ENCODE data around the gene PPP2R2C.

PPP2R2C gene

DNA sequence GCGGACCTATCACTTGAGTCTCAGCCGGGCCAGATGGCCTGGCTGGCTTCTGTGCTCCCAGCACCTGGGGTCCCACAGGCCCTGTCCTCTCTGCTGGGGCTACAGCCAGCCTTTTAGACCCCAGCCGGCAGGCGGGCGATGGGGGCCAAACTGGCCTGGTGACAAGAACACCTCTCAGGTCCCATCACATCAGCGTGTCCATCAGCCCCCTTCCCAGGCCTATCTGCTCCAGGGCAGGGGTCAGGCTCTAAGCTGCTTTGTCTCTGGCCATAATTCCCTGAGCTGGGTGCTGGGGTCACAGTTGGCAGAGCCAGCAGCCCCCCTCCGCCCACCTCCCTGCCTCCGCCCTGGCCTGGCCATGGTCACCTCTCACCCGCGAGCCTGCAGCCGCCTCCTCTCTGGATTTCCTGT is 77.7 kb downstream of the PPP2R2C start:
- DNase-seq = no peak

DNA sequence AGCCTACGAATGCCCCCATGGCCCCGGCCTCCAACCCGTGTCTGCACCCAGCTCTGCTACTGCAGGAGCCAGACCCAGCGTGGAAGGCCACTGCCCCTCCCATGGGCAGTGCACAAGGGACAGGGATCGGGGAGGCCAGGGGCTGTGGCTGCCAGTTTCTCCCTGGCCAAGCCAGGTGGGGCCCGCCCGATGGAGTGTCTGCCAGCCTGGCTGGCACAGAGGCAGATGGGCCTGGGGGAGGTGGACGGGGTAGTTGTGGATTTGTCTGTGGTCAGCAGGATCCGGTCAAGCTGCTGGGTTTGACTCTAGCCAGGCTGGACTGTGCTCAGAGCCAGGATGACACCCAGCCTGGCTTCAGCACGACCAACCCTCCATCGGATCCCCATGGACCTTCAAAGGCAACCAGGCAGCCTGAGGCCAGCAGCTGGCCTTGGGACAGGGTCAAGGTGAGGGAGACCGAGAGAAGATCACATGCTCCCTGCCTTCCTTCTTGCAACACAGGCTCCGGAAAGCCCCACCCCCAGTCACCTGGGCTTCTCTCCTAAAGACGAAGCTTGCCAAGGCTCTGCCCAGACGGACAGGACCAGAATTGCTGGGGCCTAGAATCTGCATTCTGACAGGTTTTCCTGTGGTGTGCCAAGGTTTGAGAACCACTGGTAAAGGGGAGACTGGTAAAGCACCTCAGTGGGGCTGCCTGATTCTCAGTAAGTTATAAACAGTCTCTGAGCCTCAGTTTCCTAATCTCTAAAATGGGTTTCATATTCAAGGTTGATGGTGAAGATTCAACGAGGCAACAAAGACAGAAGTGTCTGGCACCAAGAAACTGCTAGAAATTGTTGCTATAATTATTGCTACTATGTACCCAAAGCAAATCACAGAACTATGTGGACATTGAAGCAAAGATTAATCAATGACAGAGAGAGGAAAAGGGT is 78.6 kb downstream of the PPP2R2C start:
- DNase-seq = no peak

- DNase-seq = no peak
These were observed 79.3 kb downstream of the PPP2R2C start for GRCh38 chr4:6393066-6393465.

GRCh38 chr4:6392407-6392806 is 80.0 kb downstream of the PPP2R2C start:
- no peak for DNase-seq

DNA sequence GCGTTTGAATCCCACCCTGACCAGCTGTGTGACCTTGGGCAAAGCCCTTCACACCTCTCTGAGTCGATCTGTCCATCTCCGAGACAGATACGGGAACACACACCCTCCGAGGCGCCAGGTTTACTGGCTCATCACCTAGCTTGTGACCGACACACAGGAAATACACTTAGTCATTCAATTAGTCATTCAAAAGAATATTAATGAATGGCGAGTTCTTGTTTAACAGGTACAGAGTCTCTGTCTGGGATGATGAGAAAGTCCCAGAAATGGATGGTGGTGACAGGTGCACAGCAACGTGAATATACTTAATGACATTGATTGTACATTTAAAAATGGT is 80.6 kb downstream of the PPP2R2C start:
- DNase-seq = no peak

GRCh38 chr4:6391186-6391851 is 81.1 kb downstream of the PPP2R2C start:
- DNase-seq = no peak

DNA sequence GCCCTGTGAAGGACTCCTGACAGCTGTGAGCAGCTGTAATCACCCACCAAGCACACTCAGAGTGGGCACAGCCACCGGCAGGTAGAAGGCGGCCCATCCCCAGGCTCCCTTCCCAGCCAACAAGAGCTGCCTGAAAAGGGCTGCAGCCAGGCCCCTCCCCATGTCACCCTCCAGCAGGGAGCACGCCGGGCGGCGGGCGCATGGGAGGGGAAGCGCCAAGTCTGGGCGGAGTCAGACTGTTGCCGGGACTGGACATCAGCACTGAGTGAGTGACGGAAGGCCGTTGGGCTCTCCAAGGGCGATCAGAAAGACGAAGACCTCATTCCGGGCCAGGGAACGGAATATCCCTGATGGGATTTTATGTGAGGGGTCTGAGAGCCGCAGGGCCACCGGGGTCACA is 82.1 kb downstream of the PPP2R2C start:
- peak; percentile 50 for DNase-seq

GRCh38 chr4:6389142-6389825 is 83.1 kb downstream of the PPP2R2C start:
- no peak for DNase-seq

DNA sequence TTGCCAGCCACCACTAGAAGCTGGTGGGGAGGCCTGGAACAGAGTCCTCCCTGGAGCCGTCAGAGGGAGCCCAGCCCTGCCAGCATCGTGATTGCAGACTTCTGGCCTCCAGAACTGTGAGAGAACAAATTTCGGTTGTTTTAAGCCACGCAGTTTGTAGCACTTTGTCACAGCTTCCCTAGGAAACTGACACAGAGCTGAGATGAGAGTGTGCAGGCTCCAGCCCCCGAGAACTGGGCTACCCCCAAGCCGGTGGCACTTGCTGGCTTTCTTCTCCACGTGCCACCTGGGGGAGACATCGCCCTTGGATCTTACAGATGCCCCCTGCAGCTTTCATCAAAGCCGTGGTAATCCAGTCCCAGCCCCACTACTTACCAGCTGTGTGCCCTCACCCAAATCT is 83.7 kb downstream of the PPP2R2C start:
- no peak for DNase-seq

- no peak for DNase-seq
These were observed 84.5 kb downstream of the PPP2R2C start for GRCh38 chr4:6387946-6388345.

DNA sequence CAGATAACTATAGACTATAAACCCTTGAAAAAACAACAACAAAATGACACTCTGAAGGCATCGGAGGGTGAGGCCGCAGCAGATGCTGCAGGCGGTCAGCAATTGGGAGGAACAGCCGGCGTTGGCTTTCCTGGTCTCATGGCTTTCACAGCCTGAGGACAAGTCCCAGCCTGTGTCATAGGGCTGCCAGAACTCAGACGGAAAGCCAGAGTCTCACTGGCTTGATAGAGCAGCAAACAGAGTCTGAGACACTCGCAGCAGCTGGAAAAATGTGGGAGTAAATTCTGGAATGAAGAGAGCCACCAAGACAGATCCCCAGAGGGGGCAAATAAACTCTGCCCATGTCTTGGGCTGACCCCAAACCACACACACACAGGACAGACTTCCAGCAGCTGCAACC is 86.3 kb downstream of the PPP2R2C start:
- DNase-seq = no peak

GRCh38 chr4:6385288-6385687 is 87.1 kb downstream of the PPP2R2C start:
- DNase-seq = no peak

GRCh38 chr4:6384541-6384940 is 87.9 kb downstream of the PPP2R2C start:
- DNase-seq = no peak

DNA sequence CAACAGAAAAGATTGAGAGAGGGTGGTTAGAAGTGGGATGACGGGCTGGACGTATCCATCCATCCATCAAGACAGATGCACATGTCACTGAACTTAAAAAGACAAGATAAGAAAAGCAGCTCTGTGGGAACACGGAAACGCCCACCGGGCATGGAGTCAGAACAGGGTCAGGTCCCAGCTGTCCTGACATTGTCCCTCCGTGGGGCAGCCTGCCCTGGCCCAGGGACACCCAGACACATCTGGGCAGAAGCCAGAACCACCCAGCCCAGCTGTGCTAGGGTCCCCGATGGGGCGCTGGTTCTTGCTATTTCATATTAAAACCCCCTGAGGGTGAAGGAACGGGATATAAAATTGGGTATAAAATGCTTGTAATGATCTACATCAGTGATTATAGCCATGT is 88.5 kb downstream of the PPP2R2C start:
- no peak for DNase-seq

DNA sequence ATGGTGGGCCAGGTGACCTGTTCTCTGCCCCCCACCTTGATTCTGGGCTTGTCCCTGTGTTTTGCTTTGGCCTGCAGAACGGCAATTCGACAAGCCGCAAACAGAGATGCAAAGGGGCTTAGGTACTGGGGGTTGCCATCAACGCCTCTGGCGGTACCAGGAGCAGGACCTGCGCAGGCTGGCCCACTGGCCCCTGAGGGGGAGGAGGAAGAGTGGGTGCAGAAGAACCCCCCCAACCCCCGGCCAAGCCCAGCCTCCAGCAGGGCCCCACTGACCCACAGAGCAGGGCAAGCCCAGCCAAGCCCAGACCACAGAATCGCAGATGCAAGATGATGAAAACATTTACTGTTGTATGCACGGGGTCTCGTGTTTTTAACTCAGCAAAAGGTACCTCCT is 89.4 kb downstream of the PPP2R2C start:
- DNase-seq = no peak

DNA sequence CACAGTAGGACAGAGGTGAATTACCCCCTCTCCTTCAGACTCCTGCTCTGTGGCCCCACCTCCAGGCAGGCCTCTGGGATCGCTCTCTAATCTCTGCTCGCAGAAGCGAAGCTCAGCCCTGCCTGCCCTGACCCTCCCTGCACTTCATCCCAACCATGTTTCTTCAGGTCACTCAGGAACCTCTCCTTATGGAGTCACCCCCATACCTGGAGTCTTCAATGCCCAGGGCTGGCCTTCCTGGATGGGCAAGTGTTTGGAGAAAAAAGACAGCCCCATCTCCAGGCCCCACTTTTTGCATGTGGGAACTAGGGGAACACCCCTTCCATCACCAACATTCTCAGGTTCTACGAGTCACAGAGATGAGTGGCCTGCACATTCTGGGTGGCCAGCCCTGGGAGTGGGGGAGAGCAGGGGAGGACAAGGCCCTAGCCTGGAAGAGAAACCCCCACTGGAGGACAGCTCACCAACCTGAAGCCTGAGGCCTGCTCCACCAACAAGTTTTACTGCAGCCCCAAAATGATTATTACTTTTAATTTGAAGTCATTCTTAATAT is 90.8 kb downstream of the PPP2R2C start:
- no peak for DNase-seq

DNA sequence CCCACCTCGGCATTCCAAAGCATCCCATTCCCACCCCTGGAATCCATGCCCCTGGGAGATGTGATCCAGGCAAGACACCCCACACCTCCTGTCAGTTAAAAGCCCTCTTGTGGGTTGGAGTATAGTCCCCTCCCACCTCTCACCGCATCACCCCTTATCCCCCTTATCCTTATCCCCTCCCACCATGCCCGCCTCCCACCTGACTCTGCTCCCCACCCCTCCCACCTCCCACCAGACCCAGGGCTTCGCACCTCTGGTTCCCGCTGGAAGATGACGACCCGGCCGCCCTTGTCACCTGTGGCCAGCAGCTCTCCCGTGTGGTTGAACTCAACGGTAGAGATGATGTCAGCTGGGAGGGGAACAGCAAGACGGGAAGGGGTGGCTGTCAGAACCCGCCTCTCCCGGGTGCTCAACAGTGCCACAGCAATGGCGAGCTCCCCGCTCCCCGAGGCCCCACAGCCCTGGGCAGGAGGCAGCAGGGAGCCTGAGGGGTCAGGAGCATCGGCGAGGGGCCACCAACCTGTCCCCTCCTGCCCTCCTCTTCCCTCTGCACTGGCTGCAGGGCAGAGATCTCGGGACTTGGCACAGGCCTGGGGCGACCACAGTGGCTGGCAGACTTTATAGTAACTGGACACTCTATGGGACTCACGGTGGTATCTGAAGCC is 91.5 kb downstream of the PPP2R2C start:
- DNase-seq = no peak

- DNase-seq = no peak
These were observed 92.4 kb downstream of the PPP2R2C start for GRCh38 chr4:6379767-6380745.

DNA sequence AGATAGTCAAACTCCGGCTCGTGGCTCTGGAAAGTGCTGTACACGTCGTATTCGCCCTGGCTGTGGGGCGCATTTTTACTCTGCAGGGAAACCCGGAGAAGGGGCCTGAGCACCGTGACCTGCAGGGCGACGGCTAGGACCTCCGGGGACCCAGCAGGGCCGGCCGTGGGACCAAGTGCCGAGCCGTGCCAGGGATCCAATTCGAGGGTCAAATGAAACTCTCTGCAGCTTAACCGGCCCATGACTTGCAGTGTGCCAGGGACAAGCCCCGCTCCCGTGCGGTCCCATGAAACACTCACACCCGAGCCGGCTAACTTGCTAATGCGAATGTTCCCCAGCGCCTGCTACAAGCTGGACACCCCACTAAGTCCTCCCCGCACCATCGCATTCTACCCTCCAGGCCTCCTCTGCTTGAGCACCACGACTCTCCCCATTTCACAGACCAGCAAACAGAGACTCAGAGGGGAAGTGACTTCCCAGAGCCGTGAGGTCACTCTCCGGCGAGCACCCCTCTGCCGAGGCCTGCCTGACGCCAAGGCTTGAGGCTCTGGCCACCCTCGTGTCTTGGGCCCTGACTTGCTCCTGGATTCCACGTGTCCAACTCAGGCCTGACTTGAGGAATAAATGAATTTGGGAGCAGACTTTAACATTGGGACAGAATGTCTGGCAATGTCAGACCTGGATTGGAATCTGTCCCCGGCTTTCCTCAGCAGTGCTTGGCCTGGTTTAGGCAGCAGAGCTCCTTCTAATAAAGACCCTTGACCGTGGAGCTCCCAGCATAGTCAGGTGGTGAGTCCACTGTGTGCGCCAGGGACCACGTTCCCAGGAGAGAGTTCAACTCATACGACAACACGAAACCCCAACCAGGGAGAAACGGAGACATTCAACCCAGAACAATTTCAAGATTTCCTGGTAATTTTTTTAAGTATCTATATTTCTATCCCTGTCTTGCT is 93.6 kb downstream of the PPP2R2C start:
- no peak for DNase-seq
